Cardiac septum (tissue), 1 donor: Measurements from ENCODE around the gene ATRN. TPM values are rescaled to one million over a fixed set of nuclear protein-coding genes. Genes with fewer than 3 reads are reported as not detected.
"Not testable (repeated sequence)": the region's sequence is repeated elsewhere in the genome, so short reads cannot be mapped to it uniquely, and the experiment has no call there.

Experiments used
- DNase-seq: peaks from one replicate; pipeline ENCODE4 v3.0.0-alpha.2; 2020; ENCODE audit warnings: low spot score
- intact Hi-C: fragments of 100-400 bp; cut with DNase I; formaldehyde crosslinking; loops from one replicate; pipeline ENCODE4 v1.14.0; 2022
- total RNA-seq: library from RNA; stranded (reverse); fragmentation: NEBNext Ultra II Directional; extraction: Animal tissue kit (Norgen Biotek cat#: 25700); gene quantifications from one replicate; pipeline ENCODE4 v1.2.1, GENCODE V29; 2021
- donor health status: DM: no; HTN: no; CAD: no.

ATRN gene
- total RNA-seq, 1 donor from 2014 or later: 36.9 TPM

GRCh38 chr20:3461911-3462677 is 8.7 kb upstream of the ATRN start:
- DNase-seq: no peak
- intact Hi-C loops: no loop called here

- intact Hi-C loops: no loop called here
- no peak for DNase-seq
Measured at GRCh38 chr20:3464166-3464565, 6.7 kb upstream of the ATRN start.

- intact Hi-C loops: no loop called here
- no peak for DNase-seq
Measured at GRCh38 chr20:3465301-3465700, 5.5 kb upstream of the ATRN start.

- DNase-seq: no peak
- intact Hi-C loops: loop anchor here (2.0 kb wide), 1 partner anchor 63 kb away; the partner anchor contains the start of gene DNAAF9
Measured at GRCh38 chr20:3470208-3470626, 601 bp upstream of the ATRN start.

GRCh38 chr20:3471397-3472021 is 691 bp downstream of the ATRN start:
- intact Hi-C loops: loop anchor here (2.0 kb wide), 1 partner anchor 65 kb away; the partner anchor contains the start of gene DNAAF9
- no peak for DNase-seq

- intact Hi-C loops: no loop called here
- DNase-seq: no peak
Measured at GRCh38 chr20:3472105-3472504, 1.3 kb downstream of the ATRN start.

GRCh38 chr20:3473324-3473723 is 2.5 kb downstream of the ATRN start:
- no peak for DNase-seq
- intact Hi-C loops: no loop called here

- intact Hi-C loops: no loop called here
- DNase-seq: no peak
Measured at GRCh38 chr20:3473944-3474343, 3.1 kb downstream of the ATRN start.

- DNase-seq, intact Hi-C loops: not testable (repeated sequence)
Measured at GRCh38 chr20:3477003-3477860, 6.4 kb downstream of the ATRN start.

GRCh38 chr20:3477861-3478544 is 7.2 kb downstream of the ATRN start:
- DNase-seq: no peak
- intact Hi-C loops: no loop called here

- intact Hi-C loops: no loop called here
Measured at GRCh38 chr20:3479025-3479424, 8.2 kb downstream of the ATRN start.

GRCh38 chr20:3479759-3480615 is 9.2 kb downstream of the ATRN start:
- DNase-seq: no peak
- intact Hi-C loops: no loop called here

More at GRCh38 chr20:3479025-3479424, 8.2 kb downstream of the ATRN start:
- DNase-seq: no peak

GRCh38 chr20:3483309-3483708 is 12.5 kb downstream of the ATRN start:
- intact Hi-C loops: no loop called here
- no peak for DNase-seq

GRCh38 chr20:3483784-3484183 is 13.0 kb downstream of the ATRN start:
- DNase-seq: no peak
- intact Hi-C loops: no loop called here

GRCh38 chr20:3485913-3486312 is 15.1 kb downstream of the ATRN start:
- no peak for DNase-seq
- intact Hi-C loops: no loop called here

- intact Hi-C loops: no loop called here
Measured at GRCh38 chr20:3486850-3487249, 16.0 kb downstream of the ATRN start.

GRCh38 chr20:3492669-3493068 is 21.9 kb downstream of the ATRN start:
- intact Hi-C loops: no loop called here
- no peak for DNase-seq

More at GRCh38 chr20:3486850-3487249, 16.0 kb downstream of the ATRN start:
- DNase-seq: no peak

- intact Hi-C loops: no loop called here
Measured at GRCh38 chr20:3494218-3494617, 23.4 kb downstream of the ATRN start.

GRCh38 chr20:3502878-3503277 is 32.1 kb downstream of the ATRN start:
- intact Hi-C loops: no loop called here
- DNase-seq: no peak

More at GRCh38 chr20:3494218-3494617, 23.4 kb downstream of the ATRN start:
- DNase-seq: no peak
